NCI-H1417 (cell line): ENCODE measurements around the gene CHRND.

ENCODE experiments used
- DNase-seq, 3 experiments: peaks; one replicate each; lab custom pipeline; 2025; lab: John Stamatoyannopoulos, UW

CHRND gene

DNA sequence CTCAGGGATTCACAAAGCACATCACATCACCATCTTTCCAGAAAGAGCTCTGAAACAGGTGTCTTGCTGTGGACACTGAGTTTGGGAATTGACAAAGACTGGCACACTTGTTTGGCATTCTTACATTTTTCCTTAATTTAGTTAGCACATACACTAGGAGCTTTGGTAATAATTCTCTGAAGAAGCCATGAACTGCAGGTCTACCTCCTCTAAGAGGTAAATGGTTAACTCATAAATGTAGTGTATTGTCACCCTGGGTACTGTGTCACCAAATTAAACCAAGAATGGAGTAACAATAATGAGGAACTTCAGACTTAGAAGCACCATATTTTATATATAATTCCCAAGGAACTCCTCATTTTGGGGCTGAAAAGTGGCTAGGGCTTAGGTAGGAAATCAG lies 47.1 kb downstream of the CHRND start:
- no peak for DNase-seq

DNA sequence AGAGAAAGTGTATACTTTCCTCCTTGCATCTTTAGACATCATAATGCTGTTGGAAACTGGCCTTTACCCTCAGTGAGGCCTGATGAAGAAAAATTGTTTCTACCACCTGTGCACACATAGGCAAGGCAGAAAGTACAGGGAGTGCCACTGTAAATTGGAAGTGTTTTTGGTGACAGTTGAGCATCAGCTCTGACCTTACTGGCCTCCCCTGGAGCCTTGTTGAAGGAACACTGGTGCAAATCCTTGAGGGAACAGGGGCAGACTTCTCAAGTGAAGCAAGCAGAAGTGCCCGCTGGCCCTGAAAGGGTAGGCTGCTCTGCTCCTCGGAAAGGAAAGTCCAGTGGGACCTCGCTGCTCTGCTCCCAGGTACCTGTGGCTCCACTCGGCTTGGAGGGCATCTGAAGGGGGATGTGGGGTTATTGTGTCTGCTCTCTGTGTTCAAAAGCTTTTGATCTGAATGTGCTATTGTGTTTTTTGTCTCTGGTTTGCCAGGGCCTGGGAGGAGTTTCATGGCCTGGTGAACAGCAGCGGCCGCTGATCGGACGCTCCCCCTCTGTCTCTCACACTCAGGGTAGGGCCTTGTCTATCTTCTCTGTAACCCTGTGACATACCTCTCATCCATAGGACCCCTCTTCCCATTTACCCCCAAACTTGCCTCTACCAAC lies 47.9 kb downstream of the CHRND start:
- DNase-seq = no peak

DNA sequence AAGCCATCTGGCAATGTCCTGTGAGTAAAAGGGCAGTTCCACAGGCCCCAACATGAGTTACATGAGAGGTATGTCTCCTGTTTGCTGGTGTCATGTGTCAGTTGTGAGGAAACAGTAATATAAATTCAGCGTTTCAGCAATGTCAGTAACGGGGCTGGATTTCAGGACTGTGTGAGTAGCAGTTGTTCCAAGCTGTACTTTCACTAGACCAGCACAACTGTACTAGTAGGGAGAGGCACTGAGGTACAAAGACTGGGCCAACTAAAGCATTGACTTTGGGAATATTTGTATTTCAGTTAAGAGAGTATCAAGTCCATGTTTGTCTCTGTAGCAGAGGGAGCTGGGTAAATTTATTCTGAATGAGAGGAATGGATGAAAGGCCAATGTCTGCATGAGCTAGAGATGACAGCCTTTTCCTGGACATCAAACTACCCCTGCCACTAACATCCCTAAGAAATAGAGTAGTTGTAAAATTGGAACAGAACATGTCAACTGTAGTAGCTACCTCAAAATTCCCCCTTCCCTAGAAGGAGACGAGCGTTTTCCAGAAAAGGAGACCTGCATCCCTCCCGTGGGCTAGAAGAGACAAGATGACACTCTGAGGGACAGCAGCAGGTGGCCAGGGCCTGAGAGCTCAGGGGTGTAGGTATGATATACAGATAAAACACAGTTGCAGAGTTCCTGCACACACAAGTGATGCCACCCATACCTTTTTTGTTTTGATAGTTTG lies 48.9 kb downstream of the CHRND start:
- no peak for DNase-seq

DNA sequence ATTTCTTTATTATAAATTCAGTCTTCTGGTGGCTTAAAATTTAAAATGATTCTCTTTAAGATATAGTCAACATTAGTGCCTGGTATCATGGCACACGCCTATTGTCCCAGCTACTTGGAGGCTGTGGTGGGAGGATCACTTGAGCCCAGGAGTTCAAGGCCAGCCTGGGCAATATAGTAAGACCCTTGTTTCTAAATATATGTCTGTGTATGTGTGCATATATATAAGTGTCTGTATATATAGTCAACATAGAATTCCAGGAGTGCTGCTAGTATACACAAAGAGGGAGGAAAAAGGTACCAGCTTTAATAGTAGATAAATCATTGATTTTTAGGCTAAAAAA lies 49.4 kb downstream of the CHRND start:
- no peak for DNase-seq

DNA sequence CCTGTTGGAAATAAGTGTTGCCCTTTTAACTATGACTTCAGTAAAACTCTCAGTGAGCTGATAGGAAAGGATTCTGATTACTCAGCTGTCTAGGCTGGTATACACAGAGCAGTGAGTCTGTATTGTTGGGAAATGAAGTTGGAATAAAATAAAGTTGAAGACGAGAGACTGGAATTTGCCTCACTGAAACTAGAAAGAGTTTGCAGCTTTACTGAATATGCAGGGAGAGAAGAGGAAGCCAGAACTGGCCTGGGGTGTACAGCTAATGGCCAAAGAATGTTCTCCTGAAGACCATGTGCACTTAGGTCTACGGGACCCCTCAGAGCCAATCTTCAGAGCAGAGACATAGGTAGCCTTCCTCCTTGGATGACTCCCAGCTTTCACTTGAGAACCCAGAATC lies 51.0 kb downstream of the CHRND start:
- DNase-seq = no peak

DNA sequence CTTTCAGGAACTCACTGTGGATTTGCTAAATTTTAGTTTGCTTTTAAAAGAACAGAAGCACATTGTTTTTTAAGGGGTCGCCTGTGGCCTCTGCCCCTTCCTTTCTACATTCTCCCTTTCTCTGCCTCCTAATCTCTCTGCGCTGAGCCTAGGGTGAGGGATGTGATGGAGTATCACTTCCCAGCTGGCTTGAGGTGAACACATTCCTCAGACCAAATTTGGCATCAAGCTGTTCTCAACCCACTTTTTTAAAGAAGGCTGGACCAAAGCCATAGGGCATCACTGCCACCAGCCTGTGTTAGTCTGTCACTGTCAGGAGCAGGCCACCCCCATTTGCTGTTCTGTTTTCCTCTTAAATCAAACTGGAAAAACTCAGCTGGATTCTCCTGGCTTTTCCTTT lies 51.9 kb downstream of the CHRND start:
- no peak for DNase-seq

DNA sequence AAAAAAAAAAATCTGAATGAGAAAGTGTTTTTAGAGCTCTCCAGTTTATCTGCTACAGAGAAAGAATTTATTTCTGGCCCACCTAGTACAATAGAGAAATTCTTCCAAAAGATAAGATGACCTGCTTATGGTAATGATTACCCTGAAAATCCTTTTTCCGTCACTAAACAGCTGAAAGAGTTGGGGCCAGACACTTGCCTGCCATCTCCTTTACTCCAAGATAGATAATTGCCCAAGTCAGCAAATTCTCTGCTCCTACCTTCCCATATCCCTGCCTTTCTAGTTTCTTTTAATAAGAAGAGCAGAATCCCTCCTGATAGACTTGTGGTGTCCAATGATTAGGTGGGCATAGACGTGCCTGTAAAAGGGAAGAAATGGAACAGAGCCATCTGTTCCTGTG lies 52.7 kb downstream of the CHRND start:
- no peak for DNase-seq

DNA sequence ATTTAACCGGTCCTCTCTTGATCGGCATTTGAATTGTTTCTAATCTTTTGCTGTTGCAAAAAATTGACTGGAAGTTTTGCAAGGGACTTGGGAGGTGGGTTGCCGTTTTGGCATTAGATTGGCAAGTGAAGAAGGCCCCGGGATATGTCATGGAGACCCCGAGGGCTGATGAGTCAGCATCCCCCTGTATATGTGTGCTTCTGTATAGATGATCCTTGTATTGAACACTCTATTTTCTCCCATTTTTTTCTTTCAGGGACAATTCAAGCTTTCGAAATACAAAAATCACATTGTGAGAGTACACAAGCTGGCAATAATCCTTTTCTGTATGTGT lies 54.7 kb downstream of the CHRND start:
- no peak for DNase-seq

DNA sequence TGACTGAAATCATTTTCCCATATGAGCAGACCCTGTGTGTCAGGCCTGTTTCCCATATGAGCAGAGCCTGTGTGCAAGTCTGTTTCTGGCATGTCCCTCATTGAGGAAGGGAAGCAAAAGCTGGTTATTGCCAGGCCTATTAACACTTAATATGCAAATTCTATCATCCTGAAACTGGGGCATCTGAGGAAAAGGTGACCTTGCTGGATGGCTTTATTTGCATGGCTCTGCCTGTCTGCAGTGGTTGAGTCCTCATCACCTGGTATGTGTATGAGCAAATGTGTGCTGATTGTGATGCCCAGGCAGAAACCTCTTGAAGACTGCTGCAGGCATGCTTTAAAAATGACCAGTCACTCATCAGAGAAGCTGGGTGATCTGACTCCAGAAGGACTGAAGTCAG lies 55.8 kb downstream of the CHRND start:
- no peak for DNase-seq

DNA sequence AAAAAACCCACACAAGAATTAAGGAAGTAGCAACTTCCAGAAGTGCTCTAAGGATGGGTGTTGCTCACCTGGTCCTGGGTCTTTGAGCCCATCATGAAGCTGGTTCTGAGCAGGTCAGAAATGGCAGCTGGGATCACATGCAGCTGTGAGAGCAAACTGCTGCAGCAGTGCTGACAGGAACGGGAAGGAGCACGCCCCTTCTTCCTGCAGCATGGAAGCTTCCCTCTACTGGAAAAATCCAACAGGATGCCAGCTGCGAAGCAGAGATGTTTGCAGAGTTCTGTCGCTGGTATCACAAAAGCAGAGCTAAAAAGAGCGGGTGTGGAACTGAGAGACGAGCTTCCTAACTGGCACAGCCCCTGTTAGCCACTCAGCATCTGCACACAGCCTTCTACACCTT lies 58.3 kb downstream of the CHRND start:
- no peak for DNase-seq
